Endothelial cell of umbilical vein (primary cell): ENCODE results near the gene CLSTN2. TPM values are rescaled to one million over a fixed set of nuclear protein-coding genes. Genes with fewer than 3 reads are reported as not detected.

Experiments
- BruUV-seq: library from RNA; stranded (reverse); fragments of 400-500 nt; replicated peaks from 2 replicates; lab custom pipeline; 2021; lab: Mats Ljungman, UMichigan
- CTCF ChIA-PET: fragments of 300-600, 350-600 bp; sonication (Branson Sonifier 250); formaldehyde crosslinking; loops from one replicate; lab custom pipeline; 2021; ENCODE audit warnings: antibody characterized with exemption, inconsistent platforms; lab: Charles Lee
- POLR2A ChIA-PET: fragments of 300-600, 350-600 bp; sonication (Branson Sonifier 250); formaldehyde crosslinking; loops from one replicate; lab custom pipeline; 2021; ENCODE audit warnings: antibody characterized with exemption, inconsistent platforms; lab: Charles Lee
- DNase-seq: peaks from one replicate; pipeline ENCODE4 v3.0.0-alpha.2; 2011; ENCODE audit warnings: low read depth, low spot score
- FAIRE-seq: peaks from 2 replicates; lab custom pipeline; 2011; peaks lifted over from hg19 to GRCh38; lab: Jason Lieb, UNC
- H2AFZ ChIP-seq: 2 replicates; pipeline ENCODE4 v1.6.0; 2012; ENCODE audit warnings: low read depth, low read length, control low read depth, inconsistent platforms
- H3K27ac ChIP-seq: 2 replicates; pipeline ENCODE4 v1.5.1; 2011; ENCODE audit warnings: low read depth, mild to moderate bottlenecking, control low read depth, low read length, moderate library complexity; ENCODE audit not compliant: insufficient read depth
- H3K27me3 ChIP-seq, 2 experiments: 2 replicates each; pipeline versions ENCODE4 v1.6.0 to v1.6.1; 2011; ENCODE audit warnings: low read length in 2 of 2, mixed read lengths in 1 of 2; ENCODE audit not compliant: control insufficient read depth in 2 of 2, insufficient read depth in 2 of 2
- H3K36me3 ChIP-seq, 2 experiments: 2 replicates in 1 of 2; 3 replicates in 1 of 2; pipeline ENCODE4 v1.5.1; 2011; ENCODE audit warnings: low read length in 2 of 2, mild to moderate bottlenecking in 1 of 2, moderate library complexity in 1 of 2; ENCODE audit not compliant: control insufficient read depth in 2 of 2, insufficient read depth in 2 of 2; ENCODE audit errors: extremely low read depth in 1 of 2
- H3K4me1 ChIP-seq: 3 replicates; pipeline ENCODE4 v1.5.1; 2011; ENCODE audit warnings: mild to moderate bottlenecking, low read length; ENCODE audit not compliant: control insufficient read depth, insufficient read depth; ENCODE audit errors: extremely low read depth
- H3K4me2 ChIP-seq: 2 replicates; pipeline ENCODE4 v1.6.1; 2011; ENCODE audit warnings: low read length, control low read depth, mixed read lengths; ENCODE audit not compliant: insufficient read depth
- H3K4me3 ChIP-seq, 3 experiments: fragments of 200-600 bp in 1 of 3; sonication (generic), shearing (Covaris generic) in 1 of 3; replicated peaks in 1 of 3; 2 replicates each; pipeline ENCODE4 v1.5.1; 2011 to 2016; ENCODE audit warnings: control low read depth in 3 of 3, low read length in 3 of 3, mild to moderate bottlenecking in 2 of 3, inconsistent platforms in 1 of 3, low read depth in 1 of 3, moderate library complexity in 1 of 3; ENCODE audit not compliant: insufficient read depth in 1 of 3
- H3K79me2 ChIP-seq: 2 replicates; pipeline ENCODE4 v1.6.0; 2012; ENCODE audit warnings: low read length, inconsistent platforms; ENCODE audit not compliant: control insufficient read depth, insufficient read depth
- H3K9ac ChIP-seq: replicated peaks from 2 replicates; pipeline ENCODE3; 2011; ENCODE audit warnings: low read length, control low read depth; ENCODE audit not compliant: insufficient read depth; ENCODE audit errors: extremely low read depth
- H3K9me1 ChIP-seq: replicated peaks from 3 replicates; pipeline ENCODE4 v1.6.0; 2011; ENCODE audit warnings: mild to moderate bottlenecking, low read length; ENCODE audit not compliant: control insufficient read depth, insufficient read depth; ENCODE audit errors: extremely low read depth
- H3K9me3 ChIP-seq: replicated peaks from 2 replicates; pipeline ENCODE4 v1.5.1; 2012; ENCODE audit warnings: low read length, inconsistent platforms; ENCODE audit not compliant: control insufficient read depth, insufficient read depth
- H4K20me1 ChIP-seq: replicated peaks from 2 replicates; pipeline ENCODE3; 2011; ENCODE audit warnings: mild to moderate bottlenecking, low read length; ENCODE audit not compliant: control insufficient read depth, insufficient read depth; ENCODE audit errors: extremely low read depth
- CTCF ChIP-seq, 2 donors: IDR thresholded peaks; 1 replicate in 1 of 2; 2 replicates in 1 of 2; pipeline ENCODE4 v1.5.1; 2011; ENCODE audit warnings: low read length in 2 of 2, mild to moderate bottlenecking in 2 of 2, moderate library complexity in 2 of 2, control low read depth in 1 of 2, inconsistent platforms in 1 of 2, low read depth in 1 of 2; ENCODE audit not compliant: insufficient read depth in 1 of 2; ENCODE audit errors: extremely low read depth in 1 of 2
- EZH2 ChIP-seq: IDR thresholded peaks from 2 replicates; pipeline ENCODE4 v1.6.1; 2012; ENCODE audit warnings: borderline replicate concordance, low read depth, mild to moderate bottlenecking, moderate library complexity, low read length, inconsistent platforms; ENCODE audit not compliant: severe bottlenecking
- FOS ChIP-seq: IDR thresholded peaks from 2 replicates; pipeline ENCODE4 v1.6.1; 2011; ENCODE audit warnings: mild to moderate bottlenecking, low read length, moderate library complexity, borderline replicate concordance; ENCODE audit not compliant: insufficient read depth
- GATA2 ChIP-seq: IDR thresholded peaks from 2 replicates; pipeline ENCODE4 v1.7.0; 2011; ENCODE audit warnings: low read depth, mild to moderate bottlenecking, moderate library complexity, mixed read lengths, low read length; ENCODE audit not compliant: insufficient read length, insufficient read depth
- JUN ChIP-seq: IDR thresholded peaks from 2 replicates; pipeline ENCODE4 v1.6.1; 2011; ENCODE audit warnings: borderline replicate concordance, low read depth; ENCODE audit not compliant: insufficient read length, insufficient read depth
- MAX ChIP-seq: IDR thresholded peaks from 2 replicates; pipeline ENCODE4 v1.6.1; 2011; ENCODE audit not compliant: insufficient read depth, insufficient read length
- MYC ChIP-seq: IDR thresholded peaks from one replicate; pipeline ENCODE4 v1.6.1; 2011; ENCODE audit warnings: mild to moderate bottlenecking, low read depth, low read length
- POLR2A ChIP-seq: IDR thresholded peaks from 2 replicates; pipeline ENCODE4 v1.6.1; 2012; ENCODE audit warnings: low read depth, mild to moderate bottlenecking, control low read depth, low read length
- POLR2AphosphoS5 ChIP-seq: IDR thresholded peaks from 2 replicates; pipeline ENCODE4 v1.6.1; 2012; ENCODE audit warnings: low read depth, mild to moderate bottlenecking, control low read depth, low read length, moderate library complexity; ENCODE audit not compliant: insufficient read depth
- dilution Hi-C: fragments of 300-500 bp; cut with MboI; formaldehyde crosslinking; loops from one replicate; pipeline ENCODE4 v1.15.0; 2019; ENCODE audit warnings: low sequenced_read_pairs; ENCODE audit not compliant: extremely low pct_ligation_motif_present
- intact Hi-C: fragments of 100-400 bp; cut with micrococcal nuclease; formaldehyde crosslinking; loops from one replicate; pipeline ENCODE4 v1.10.0; 2022
- polyA plus RNA-seq, 4 experiments: library from polyadenylated mRNA; depleted of rRNA in 3 of 4; stranded (reverse) in 3 of 4; unstranded in 1 of 4; fragments of >200 nt; gene quantifications; 2 replicates each; pipeline versions ENCODE4 v1.2.1 to v1.2.3, GENCODE V29; 2011 to 2012; ENCODE audit warnings: missing spikeins in 1 of 4
- total RNA-seq: library from RNA; stranded (reverse); gene quantifications from 2 replicates; pipeline ENCODE4 v1.2.3, GENCODE V29; 2021

Gene CLSTN2
- total and polyA plus RNA-seq, 2 donors (not counting 3 experiments of a cell fraction or from before 2014, with no cell fraction given), result 0.26 to 0.38 TPM

- Histone ChIP-seq H3K9me3 (peaks cover 2% of the 10 kb centered on the region), H3K4me2 (no peak overlapping the region), H3K4me3 (no peak overlapping the region), H3K27me3 (no peaks in the 10 kb centered on the region), H3K79me2 (no peaks in the 10 kb centered on the region), H3K4me1 (no peaks in the 10 kb centered on the region), H3K9ac (no peak overlapping the region), H3K9me1 (no peaks in the 10 kb centered on the region), H4K20me1 (no peaks in the 10 kb centered on the region), H3K27ac (no peak overlapping the region), H3K36me3 (no peaks in the 10 kb centered on the region), H2AFZ (no peak overlapping the region)
- BruUV-seq, result no TSS peak
- intact Hi-C loops, result no loop called here
- DNase-seq (no peak), FAIRE-seq (no peak)
- dilution Hi-C loops, result no loop called here
- ChIA-PET CTCF (no interaction called here), POLR2A (no interaction called here)
- no peak for TF ChIP-seq EZH2
- TF ChIP-seq FOS, result no peak
Observed at GRCh38 chr3:140068494-140069017, 133.6 kb downstream of the CLSTN2 start.

GRCh38 chr3:140073278-140074045 is 138.5 kb downstream of the CLSTN2 start:
- dilution Hi-C loops, result no loop called here
- Histone ChIP-seq H3K4me1 (no peaks in the 10 kb centered on the region), H3K9me3 (peaks cover 3% of the 10 kb centered on the region), H4K20me1 (no peaks in the 10 kb centered on the region), H3K4me3 (no peak overlapping the region), H3K9ac (no peak overlapping the region), H2AFZ (no peak overlapping the region), H3K9me1 (no peaks in the 10 kb centered on the region), H3K79me2 (no peaks in the 10 kb centered on the region), H3K27me3 (no peaks in the 10 kb centered on the region), H3K27ac (no peak overlapping the region), H3K4me2 (no peak overlapping the region), H3K36me3 (no peaks in the 10 kb centered on the region)
- TF ChIP-seq FOS, result no peak
- TF ChIP-seq EZH2, result no peak
- TF ChIP-seq MYC, result no peak
- TF ChIP-seq JUN, result no peak
- TF ChIP-seq CTCF (IDR thresholded peaks at IDR 0.05; ENCODE audit: extremely low read depth in 1 of 2, insufficient read depth in 1 of 2, low read depth in 1 of 2, low read length in 2 of 2), result no peak
- no peak for TF ChIP-seq POLR2A
- no peak for TF ChIP-seq POLR2AphosphoS5
- no peak for TF ChIP-seq GATA2
- no peak for TF ChIP-seq MAX
- ChIA-PET POLR2A (no interaction called here), CTCF (no interaction called here)
- DNase-seq (no peak), FAIRE-seq (no peak)
- no TSS peak for BruUV-seq
- intact Hi-C loops, result no loop called here
